SK-N-MC (cell line): ENCODE data around the gene PRPF6.
A peak's percentile ranks its signal among the peaks of the same experiment; 100 is the strongest.

Experiments
- DNase-seq: peaks from one replicate; pipeline ENCODE4 v3.0.0-alpha.2; 2011; ENCODE audit warnings: low read depth, low spot score
- H3K27ac ChIP-seq: fragments of 200-600 bp; sonication (generic); 2 replicates; pipeline ENCODE4 v1.5.1; 2016; ENCODE audit warnings: mixed run types
- H3K36me3 ChIP-seq: fragments of 200-600 bp; sonication (generic); 2 replicates; pipeline ENCODE4 v1.6.1; 2017; ENCODE audit warnings: antibody characterized with exemption, low read length, mixed read lengths; ENCODE audit not compliant: insufficient read depth
- H3K4me3 ChIP-seq: fragments of 200-600 bp; sonication (generic); 2 replicates; pipeline ENCODE4 v1.5.1; 2016
- H3K9ac ChIP-seq: fragments of 200-600 bp; sonication (generic); 2 replicates; pipeline ENCODE4 v1.8.0; 2017; ENCODE audit warnings: mixed run types, mixed read lengths; ENCODE audit not compliant: insufficient read length
- H3K9me3 ChIP-seq: fragments of 200-600 bp; sonication (generic); 2 replicates; pipeline ENCODE4 v1.6.1; 2017; ENCODE audit warnings: low read depth, mild to moderate bottlenecking, antibody characterized with exemption, low read length, moderate library complexity, mixed read lengths
- EZH2 ChIP-seq: fragments of 200-600 bp; sonication (generic); IDR thresholded peaks from one replicate; pipeline ENCODE4 v1.6.1; 2017; ENCODE audit warnings: antibody characterized with exemption
- FOXP2 ChIP-seq: optimal IDR thresholded peaks from 2 replicates; pipeline ENCODE3; 2011; ENCODE audit warnings: mild to moderate bottlenecking, moderate library complexity; ENCODE audit not compliant: insufficient read depth; ENCODE audit errors: extremely low read length, control extremely low read depth
- POLR2AphosphoS5 ChIP-seq: IDR thresholded peaks from 2 replicates; pipeline ENCODE4 v1.6.1; 2012; ENCODE audit warnings: mild to moderate bottlenecking, low read depth, low read length, borderline replicate concordance

The PRPF6 gene

DNA sequence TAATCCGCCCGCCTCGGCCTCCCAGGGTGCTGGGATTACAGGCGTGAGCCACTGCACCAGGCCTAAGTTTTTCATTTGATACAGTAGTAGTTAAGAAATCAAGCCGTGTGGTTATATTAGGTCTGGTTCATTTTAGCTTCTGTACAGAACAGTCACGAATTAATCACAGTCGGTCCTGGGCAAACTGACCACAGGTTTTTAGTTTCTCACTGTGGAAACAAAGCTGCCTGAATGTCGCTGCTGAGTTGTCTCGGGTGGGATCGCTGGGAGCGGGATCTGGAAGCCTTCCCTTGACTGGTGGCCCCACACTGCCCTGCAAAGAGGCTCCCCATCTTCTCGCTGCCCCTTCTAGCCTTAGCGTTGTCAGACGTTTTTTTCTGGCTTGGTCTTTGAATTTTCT lies 43.3 kb upstream of the PRPF6 start:
- no peak overlapping the region for H3K9ac ChIP-seq
- no peaks in the 10 kb centered on the region for H3K9me3 ChIP-seq
- TF ChIP-seq FOXP2 (no peak), EZH2 (no peak), POLR2AphosphoS5 (no peak)
- peaks cover 18% of the 10 kb centered on the region; the same call in 1 of the 2 replicates for H3K36me3 ChIP-seq
- no peak overlapping the region for H3K27ac ChIP-seq
- DNase-seq: no peak
- H3K4me3 ChIP-seq: no peak overlapping the region

DNA sequence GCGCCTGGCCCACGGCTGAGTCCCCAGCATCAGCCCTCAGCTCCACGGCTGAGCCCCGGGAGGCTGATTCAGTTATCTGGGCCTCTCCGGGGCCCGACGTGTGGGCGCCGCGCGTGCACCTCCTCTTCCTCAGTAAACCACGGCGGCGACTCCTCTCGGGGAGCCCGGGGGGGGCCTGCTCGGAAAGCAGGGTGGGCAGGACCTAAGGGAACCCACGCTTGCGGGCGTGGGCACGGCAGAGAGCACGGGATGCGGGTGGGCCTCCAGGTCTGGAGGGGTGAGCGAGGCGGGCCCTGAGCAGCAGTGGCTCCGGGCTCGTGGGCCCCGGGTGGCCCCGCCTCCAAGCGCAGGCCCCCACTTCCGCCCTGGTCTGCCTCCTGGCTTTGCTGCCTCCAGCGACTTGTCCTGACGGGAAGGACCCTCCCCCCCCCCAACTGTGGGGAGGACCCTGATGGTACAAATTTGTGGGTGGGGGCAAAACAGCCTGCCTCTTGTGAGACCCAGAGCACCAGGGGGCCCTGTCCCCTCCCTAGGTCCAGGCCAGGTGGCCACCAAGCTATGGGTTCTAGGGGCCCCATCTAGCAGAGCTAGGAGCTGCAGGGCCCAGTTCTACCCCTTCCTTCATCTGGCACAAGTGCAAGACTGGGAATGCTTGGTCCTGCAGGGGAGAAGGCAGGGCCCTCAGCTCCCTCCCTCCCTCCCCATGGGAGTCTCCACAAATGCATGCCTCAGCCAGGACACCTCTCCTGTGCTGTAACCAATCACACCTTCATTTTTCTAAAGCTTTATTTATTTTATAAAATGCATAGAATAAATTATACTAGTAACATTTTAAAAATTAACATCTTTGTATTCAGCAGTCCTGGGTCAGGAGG lies 41.6 kb upstream of the PRPF6 start:
- no peak overlapping the region for H3K4me3 ChIP-seq
- DNase-seq: no peak
- no peak overlapping the region for H3K9ac ChIP-seq
- TF ChIP-seq POLR2AphosphoS5: 0 out of 2 replicates have a peak, but pooled peaks have one; percentile 21
- no peak for TF ChIP-seq FOXP2
- TF ChIP-seq EZH2: no peak
- H3K36me3 ChIP-seq: peaks cover 19% of the 10 kb centered on the region; the same call in 1 of the 2 replicates
- H3K9me3 ChIP-seq: no peaks in the 10 kb centered on the region
- H3K27ac ChIP-seq: no peak overlapping the region

DNA sequence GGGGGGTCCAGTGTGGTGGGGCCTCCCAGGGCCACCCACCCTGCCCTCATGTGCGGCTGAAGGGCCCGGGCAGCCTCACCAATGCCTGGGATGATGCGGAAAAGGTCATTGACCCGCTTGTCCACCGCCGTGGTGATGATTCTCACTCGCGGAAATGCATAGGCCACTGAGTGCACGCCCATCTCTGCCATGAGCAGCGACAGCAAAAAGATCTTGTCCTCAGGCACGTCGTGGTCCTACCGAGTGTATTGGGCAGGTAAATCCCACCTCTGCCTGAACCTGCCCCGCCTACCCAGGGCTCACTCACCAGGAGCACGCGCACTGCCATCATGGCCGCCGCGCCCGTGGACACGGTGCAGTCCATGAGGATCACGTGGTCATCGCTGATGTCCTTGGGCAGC lies 40.9 kb upstream of the PRPF6 start:
- Histone ChIP-seq H3K4me3 (no peak overlapping the region), H3K9me3 (no peaks in the 10 kb centered on the region), H3K27ac (no peak overlapping the region), H3K36me3 (peaks cover 25% of the 10 kb centered on the region; the same call in 1 of the 2 replicates), H3K9ac (no peak overlapping the region)
- TF ChIP-seq POLR2AphosphoS5: no peak
- no peak for TF ChIP-seq FOXP2
- no peak for TF ChIP-seq EZH2
- no peak for DNase-seq

DNA sequence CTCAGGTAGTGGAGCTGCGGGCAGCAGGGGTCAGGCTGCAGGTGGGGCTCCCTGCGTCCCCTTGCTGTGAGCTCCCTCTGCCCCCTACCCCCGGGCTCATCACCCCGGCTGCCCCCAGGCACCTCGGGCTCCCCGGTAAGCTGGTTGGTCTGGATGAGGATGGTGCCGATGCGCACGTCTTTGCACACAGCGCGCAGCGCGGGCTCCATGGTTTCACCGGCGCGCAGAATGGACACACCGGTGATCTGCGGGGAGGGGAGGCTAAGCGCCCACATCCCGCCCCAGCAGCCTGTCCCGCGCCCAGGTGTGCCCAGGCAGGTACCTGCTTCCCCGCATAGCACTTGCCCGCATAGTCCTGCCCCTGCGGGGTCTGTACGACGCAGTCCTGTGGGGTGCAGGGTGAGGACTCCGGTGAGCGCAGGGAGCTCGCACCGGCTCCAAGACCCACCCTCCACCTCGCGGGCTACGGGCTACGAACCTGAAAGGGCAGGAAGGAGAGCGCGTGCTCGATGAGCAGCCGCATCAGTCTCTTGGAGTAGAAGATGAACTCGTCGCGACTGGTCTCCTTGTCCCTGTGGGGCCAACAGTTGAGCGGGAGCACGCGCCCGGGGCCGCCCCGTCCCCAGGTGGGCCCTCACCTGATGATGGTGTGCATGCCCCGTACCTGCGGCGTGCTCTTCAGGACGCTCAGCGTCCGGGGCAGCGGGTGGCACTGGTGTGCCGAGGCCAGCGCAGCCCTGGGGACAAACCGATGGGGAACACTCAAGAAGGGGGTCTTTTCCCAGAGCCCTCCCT lies 40.3 kb upstream of the PRPF6 start:
- no peak overlapping the region for H3K27ac ChIP-seq
- TF ChIP-seq FOXP2: no peak
- TF ChIP-seq POLR2AphosphoS5: no peak; the same call in 1 of the 2 replicates
- no peak for TF ChIP-seq EZH2
- no peak for DNase-seq
- H3K9me3 ChIP-seq: no peaks in the 10 kb centered on the region
- H3K36me3 ChIP-seq: peaks cover 28% of the 10 kb centered on the region; the same call in 1 of the 2 replicates
- H3K9ac ChIP-seq: no peak overlapping the region
- no peak overlapping the region for H3K4me3 ChIP-seq

DNA sequence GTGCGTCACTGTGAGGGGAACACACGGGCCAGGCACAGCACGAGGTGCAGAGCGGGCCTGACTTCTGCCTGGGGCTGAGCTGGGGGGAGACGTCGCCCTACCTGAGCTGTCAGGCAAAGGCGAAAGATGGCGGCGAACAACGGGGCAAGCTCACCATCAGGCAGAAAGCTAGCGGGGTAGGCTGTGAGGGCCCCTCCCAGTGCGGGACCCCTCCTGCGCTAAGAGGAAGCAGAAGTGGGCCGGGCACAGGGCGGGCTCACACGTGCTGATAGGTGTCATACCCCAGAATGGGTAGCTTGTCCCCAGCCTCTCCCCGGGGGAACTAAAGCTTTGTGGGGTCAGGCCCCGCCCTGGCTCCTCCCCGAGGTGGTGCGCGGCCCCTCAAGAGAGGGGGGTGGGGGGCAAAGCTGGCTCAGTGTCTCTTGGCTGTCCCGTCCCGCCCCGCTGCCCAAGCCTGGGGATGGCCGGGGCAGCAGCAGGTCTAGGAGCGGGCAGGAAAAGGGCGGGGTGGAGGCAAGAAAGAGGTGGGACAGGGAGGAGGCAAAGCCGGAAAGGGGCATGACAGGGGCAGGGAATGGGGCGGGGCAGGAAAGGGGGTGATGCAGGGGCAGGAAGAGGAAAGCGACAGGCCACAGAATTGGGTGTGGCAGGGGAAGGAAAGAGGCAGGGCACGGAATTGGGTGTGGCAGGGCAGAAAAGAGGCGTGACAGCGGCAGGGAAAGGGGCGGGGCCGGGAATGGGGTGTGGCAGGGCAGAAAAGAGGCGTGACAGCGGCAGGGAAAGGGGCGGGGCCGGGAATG lies 39.5 kb upstream of the PRPF6 start:
- peak; percentile 55 for DNase-seq
- no peak overlapping the region; the same call in 1 of the 2 replicates for H3K27ac ChIP-seq
- H3K36me3 ChIP-seq: peaks cover 28% of the 10 kb centered on the region; the same call in 1 of the 2 replicates
- peak overlapping the region; percentile 51; the same call in 1 of the 2 replicates for H3K4me3 ChIP-seq
- no peak overlapping the region for H3K9ac ChIP-seq
- H3K9me3 ChIP-seq: no peaks in the 10 kb centered on the region
- TF ChIP-seq FOXP2 (no peak), POLR2AphosphoS5 (peak; percentile 13; the same call in 1 of the 2 replicates), EZH2 (no peak)

DNA sequence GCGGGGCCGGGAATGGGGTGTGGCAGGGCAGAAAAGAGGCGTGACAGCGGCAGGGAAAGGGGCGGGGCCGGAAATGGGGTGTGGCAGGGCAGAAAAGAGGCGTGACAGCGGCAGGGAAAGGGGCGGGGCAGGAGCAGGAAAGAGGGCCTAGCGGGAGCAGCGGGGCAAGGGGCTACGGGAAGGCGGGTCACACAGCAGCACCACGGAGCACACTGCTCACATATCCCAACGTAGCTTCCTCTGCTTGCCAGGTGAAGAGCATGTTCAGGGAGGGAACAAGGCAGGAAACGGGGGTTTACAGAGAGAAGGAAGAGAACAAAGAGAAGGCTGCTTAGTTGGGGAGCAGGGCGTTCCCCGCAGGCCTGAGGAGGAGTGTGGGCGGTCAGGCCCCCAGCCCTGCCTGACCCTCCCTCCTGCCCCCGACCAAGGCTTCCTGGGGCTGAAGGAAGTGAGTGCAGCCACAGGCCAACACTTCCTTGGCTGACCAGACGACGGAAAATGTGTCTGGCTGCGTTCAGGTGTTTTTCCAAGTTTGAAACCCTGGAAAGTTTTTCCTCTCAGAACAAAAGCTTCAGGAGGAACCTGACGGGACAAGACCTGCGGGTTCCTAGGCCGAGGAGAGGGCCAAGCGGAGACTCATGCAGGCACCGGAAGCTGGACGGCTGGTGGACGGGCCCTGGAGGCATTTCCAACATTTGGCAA lies 38.5 kb upstream of the PRPF6 start:
- peaks cover 28% of the 10 kb centered on the region; the same call in 1 of the 2 replicates for H3K36me3 ChIP-seq

More for the DNA sequence above, 38.5 kb upstream of the PRPF6 start:
- Histone ChIP-seq H3K9me3 (no peaks in the 10 kb centered on the region), H3K4me3 (no peak overlapping the region), H3K9ac (no peak overlapping the region), H3K27ac (peak overlapping the region; percentile 60)
- peak; percentile 16 for DNase-seq
- TF ChIP-seq FOXP2 (no peak), POLR2AphosphoS5 (no peak), EZH2 (no peak)
